ENCODE measurements around the gene PLA2G5.

The PLA2G5 gene

GRCh38 chr1:20068722-20069121, 1.3 kb upstream of the PLA2G5 start:
- DNase-seq (ENCODE audit: low read depth): no peak
- Histone ChIP-seq H3K9ac (ENCODE audit: low read length) (no peak overlapping the region), H3K4me1 (ENCODE audit: control insufficient read depth, insufficient read depth, low read length) (peaks cover 34% of the 10 kb centered on the region), H3K36me3 (ENCODE audit: control insufficient read depth, insufficient read depth, low read length, severe bottlenecking) (no peaks in the 10 kb centered on the region), H3K4me3 (ENCODE audit: low read length) (no peak overlapping the region), H3K27me3 (replicated peaks; ENCODE audit: control insufficient read depth, insufficient read depth, low read length) (no peaks in the 10 kb centered on the region), H3K9me3 (ENCODE audit: control insufficient read depth, low read length) (no peaks in the 10 kb centered on the region)

- no peaks in the 10 kb centered on the region for H3K9me3 ChIP-seq (ENCODE audit: control insufficient read depth, low read length)
- peak overlapping the region; percentile 65 for H3K4me3 ChIP-seq (ENCODE audit: low read length)
- peak overlapping the region; percentile 65 for H3K9ac ChIP-seq (ENCODE audit: low read length)
- H3K27me3 ChIP-seq (replicated peaks; ENCODE audit: control insufficient read depth, insufficient read depth, low read length): no peaks in the 10 kb centered on the region
- H3K4me1 ChIP-seq (ENCODE audit: control insufficient read depth, insufficient read depth, low read length): peaks cover 47% of the 10 kb centered on the region
- no peak for DNase-seq (ENCODE audit: low read depth)
- H3K36me3 ChIP-seq (ENCODE audit: control insufficient read depth, insufficient read depth, low read length, severe bottlenecking): no peaks in the 10 kb centered on the region
These were observed 363 bp downstream of the PLA2G5 start for GRCh38 chr1:20070357-20070756.

GRCh38 chr1:20071416-20071815, 1.4 kb downstream of the PLA2G5 start:
- no peak for DNase-seq (ENCODE audit: low read depth)
- no peak overlapping the region for H3K4me3 ChIP-seq (ENCODE audit: low read length)

GRCh38 chr1:20072771-20073170, 2.8 kb downstream of the PLA2G5 start:
- no peaks in the 10 kb centered on the region for H3K27me3 ChIP-seq (replicated peaks; ENCODE audit: control insufficient read depth, insufficient read depth, low read length)
- H3K4me3 ChIP-seq (ENCODE audit: low read length): no peak overlapping the region
- no peaks in the 10 kb centered on the region for H3K36me3 ChIP-seq (ENCODE audit: control insufficient read depth, insufficient read depth, low read length, severe bottlenecking)
- peaks cover 49% of the 10 kb centered on the region for H3K4me1 ChIP-seq (ENCODE audit: control insufficient read depth, insufficient read depth, low read length)
- no peaks in the 10 kb centered on the region for H3K9me3 ChIP-seq (ENCODE audit: control insufficient read depth, low read length)
- DNase-seq (ENCODE audit: low read depth): no peak
- H3K9ac ChIP-seq (ENCODE audit: low read length): no peak overlapping the region

More at GRCh38 chr1:20071416-20071815, 1.4 kb downstream of the PLA2G5 start:
- H3K9me3 ChIP-seq (ENCODE audit: control insufficient read depth, low read length): no peaks in the 10 kb centered on the region
- peaks cover 49% of the 10 kb centered on the region for H3K4me1 ChIP-seq (ENCODE audit: control insufficient read depth, insufficient read depth, low read length)
- H3K27me3 ChIP-seq (replicated peaks; ENCODE audit: control insufficient read depth, insufficient read depth, low read length): no peaks in the 10 kb centered on the region
- no peaks in the 10 kb centered on the region for H3K36me3 ChIP-seq (ENCODE audit: control insufficient read depth, insufficient read depth, low read length, severe bottlenecking)
- no peak overlapping the region for H3K9ac ChIP-seq (ENCODE audit: low read length)

- H3K9ac ChIP-seq (ENCODE audit: low read length): no peak overlapping the region
- no peaks in the 10 kb centered on the region for H3K9me3 ChIP-seq (ENCODE audit: control insufficient read depth, low read length)
- no peak overlapping the region for H3K4me3 ChIP-seq (ENCODE audit: low read length)
- H3K4me1 ChIP-seq (ENCODE audit: control insufficient read depth, insufficient read depth, low read length): peaks cover 49% of the 10 kb centered on the region
- H3K36me3 ChIP-seq (ENCODE audit: control insufficient read depth, insufficient read depth, low read length, severe bottlenecking): no peaks in the 10 kb centered on the region
- H3K27me3 ChIP-seq (replicated peaks; ENCODE audit: control insufficient read depth, insufficient read depth, low read length): no peaks in the 10 kb centered on the region
- no peak for DNase-seq (ENCODE audit: low read depth)
These were observed 3.3 kb downstream of the PLA2G5 start for GRCh38 chr1:20073256-20073655.

- peaks cover 47% of the 10 kb centered on the region for H3K4me1 ChIP-seq (ENCODE audit: control insufficient read depth, insufficient read depth, low read length)
- H3K9ac ChIP-seq (ENCODE audit: low read length): peak overlapping the region; percentile 18
- no peaks in the 10 kb centered on the region for H3K9me3 ChIP-seq (ENCODE audit: control insufficient read depth, low read length)
- H3K4me3 ChIP-seq (ENCODE audit: low read length): peak overlapping the region; percentile 22
- DNase-seq (ENCODE audit: low read depth): no peak
- H3K27me3 ChIP-seq (replicated peaks; ENCODE audit: control insufficient read depth, insufficient read depth, low read length): no peaks in the 10 kb centered on the region
- no peaks in the 10 kb centered on the region for H3K36me3 ChIP-seq (ENCODE audit: control insufficient read depth, insufficient read depth, low read length, severe bottlenecking)
These were observed 4.2 kb downstream of the PLA2G5 start for GRCh38 chr1:20074055-20074724.

GRCh38 chr1:20074725-20075171, 4.8 kb downstream of the PLA2G5 start:
- DNase-seq (ENCODE audit: low read depth): no peak
- no peak overlapping the region for H3K4me3 ChIP-seq (ENCODE audit: low read length)
- H3K27me3 ChIP-seq (replicated peaks; ENCODE audit: control insufficient read depth, insufficient read depth, low read length): no peaks in the 10 kb centered on the region
- peak overlapping the region; percentile 31 for H3K9ac ChIP-seq (ENCODE audit: low read length)
- H3K36me3 ChIP-seq (ENCODE audit: control insufficient read depth, insufficient read depth, low read length, severe bottlenecking): no peaks in the 10 kb centered on the region
- H3K9me3 ChIP-seq (ENCODE audit: control insufficient read depth, low read length): no peaks in the 10 kb centered on the region
- peaks cover 42% of the 10 kb centered on the region for H3K4me1 ChIP-seq (ENCODE audit: control insufficient read depth, insufficient read depth, low read length)

GRCh38 chr1:20075345-20075744, 5.4 kb downstream of the PLA2G5 start:
- Histone ChIP-seq H3K9me3 (ENCODE audit: control insufficient read depth, low read length) (no peaks in the 10 kb centered on the region), H3K4me3 (ENCODE audit: low read length) (no peak overlapping the region), H3K27me3 (replicated peaks; ENCODE audit: control insufficient read depth, insufficient read depth, low read length) (no peaks in the 10 kb centered on the region), H3K4me1 (ENCODE audit: control insufficient read depth, insufficient read depth, low read length) (peaks cover 36% of the 10 kb centered on the region), H3K36me3 (ENCODE audit: control insufficient read depth, insufficient read depth, low read length, severe bottlenecking) (no peaks in the 10 kb centered on the region), H3K9ac (ENCODE audit: low read length) (no peak overlapping the region)
- DNase-seq (ENCODE audit: low read depth): no peak

- no peaks in the 10 kb centered on the region for H3K36me3 ChIP-seq (ENCODE audit: control insufficient read depth, insufficient read depth, low read length, severe bottlenecking)
- H3K4me1 ChIP-seq (ENCODE audit: control insufficient read depth, insufficient read depth, low read length): peaks cover 35% of the 10 kb centered on the region
- H3K9me3 ChIP-seq (ENCODE audit: control insufficient read depth, low read length): no peaks in the 10 kb centered on the region
- no peaks in the 10 kb centered on the region for H3K27me3 ChIP-seq (replicated peaks; ENCODE audit: control insufficient read depth, insufficient read depth, low read length)
- no peak overlapping the region for H3K4me3 ChIP-seq (ENCODE audit: low read length)
- DNase-seq (ENCODE audit: low read depth): no peak
- H3K9ac ChIP-seq (ENCODE audit: low read length): no peak overlapping the region
These were observed 6.2 kb downstream of the PLA2G5 start for GRCh38 chr1:20076223-20076622.

GRCh38 chr1:20076710-20077461, 6.9 kb downstream of the PLA2G5 start:
- no peak overlapping the region for H3K9ac ChIP-seq (ENCODE audit: low read length)
- no peaks in the 10 kb centered on the region for H3K27me3 ChIP-seq (replicated peaks; ENCODE audit: control insufficient read depth, insufficient read depth, low read length)
- peaks cover 35% of the 10 kb centered on the region for H3K4me1 ChIP-seq (ENCODE audit: control insufficient read depth, insufficient read depth, low read length)
- no peak for DNase-seq (ENCODE audit: low read depth)
- H3K4me3 ChIP-seq (ENCODE audit: low read length): no peak overlapping the region
- no peaks in the 10 kb centered on the region for H3K9me3 ChIP-seq (ENCODE audit: control insufficient read depth, low read length)
- H3K36me3 ChIP-seq (ENCODE audit: control insufficient read depth, insufficient read depth, low read length, severe bottlenecking): no peaks in the 10 kb centered on the region

GRCh38 chr1:20078171-20078651, 8.2 kb downstream of the PLA2G5 start:
- no peak overlapping the region for H3K9ac ChIP-seq (ENCODE audit: low read length)
- no peaks in the 10 kb centered on the region for H3K27me3 ChIP-seq (replicated peaks; ENCODE audit: control insufficient read depth, insufficient read depth, low read length)
- peaks cover 22% of the 10 kb centered on the region for H3K4me1 ChIP-seq (ENCODE audit: control insufficient read depth, insufficient read depth, low read length)
- no peak for DNase-seq (ENCODE audit: low read depth)
- H3K4me3 ChIP-seq (ENCODE audit: low read length): no peak overlapping the region
- H3K9me3 ChIP-seq (ENCODE audit: control insufficient read depth, low read length): no peaks in the 10 kb centered on the region
- no peaks in the 10 kb centered on the region for H3K36me3 ChIP-seq (ENCODE audit: control insufficient read depth, insufficient read depth, low read length, severe bottlenecking)

Measured in adipocyte (in vitro differentiated cells).